ENCODE results near the gene ADCY7. TPM values are rescaled to one million over a fixed set of nuclear protein-coding genes. Genes with fewer than 3 reads are reported as not detected.

Gene ADCY7
- polyA plus RNA-seq, 4 donors, result 6.0 to 7.8 (median 6.7) TPM

DNA sequence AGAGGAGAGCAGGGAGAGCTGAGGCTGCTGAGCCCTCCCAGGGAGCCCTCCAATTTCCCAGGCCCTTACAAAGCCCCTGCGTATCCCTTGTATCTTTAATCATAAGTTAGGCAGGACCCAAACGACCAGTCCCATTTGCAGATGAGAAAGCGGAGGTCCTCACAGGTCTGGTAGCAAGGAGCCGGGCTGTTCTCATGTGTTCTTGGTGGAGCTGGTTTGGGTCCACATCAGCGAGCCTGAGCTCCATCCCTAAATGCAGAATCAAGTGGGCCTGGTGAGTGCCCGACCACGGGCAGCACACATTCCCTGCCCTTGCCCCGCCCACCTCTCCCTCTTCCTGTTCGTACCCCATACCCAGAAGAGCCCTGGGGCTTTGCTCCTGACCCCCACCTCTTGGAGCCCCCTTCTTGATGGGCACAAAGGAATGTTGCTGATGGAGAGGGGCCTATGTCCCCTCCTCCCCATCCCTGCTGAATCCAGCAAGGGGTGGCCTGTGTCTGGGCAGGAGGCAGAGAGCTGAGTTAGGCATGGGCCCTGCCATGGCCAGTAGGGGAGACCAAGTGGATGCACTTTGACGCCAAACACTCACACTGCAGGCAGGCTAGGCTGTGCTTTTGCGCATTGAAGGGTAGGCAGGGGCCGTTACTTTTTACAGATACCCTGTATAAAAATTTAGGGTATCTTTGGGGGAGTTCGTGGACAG lies 18.3 kb upstream of the ADCY7 start:
- DNase-seq (ENCODE audit: low read depth in 4 of 4, low spot score in 3 of 4), result no peak

DNA sequence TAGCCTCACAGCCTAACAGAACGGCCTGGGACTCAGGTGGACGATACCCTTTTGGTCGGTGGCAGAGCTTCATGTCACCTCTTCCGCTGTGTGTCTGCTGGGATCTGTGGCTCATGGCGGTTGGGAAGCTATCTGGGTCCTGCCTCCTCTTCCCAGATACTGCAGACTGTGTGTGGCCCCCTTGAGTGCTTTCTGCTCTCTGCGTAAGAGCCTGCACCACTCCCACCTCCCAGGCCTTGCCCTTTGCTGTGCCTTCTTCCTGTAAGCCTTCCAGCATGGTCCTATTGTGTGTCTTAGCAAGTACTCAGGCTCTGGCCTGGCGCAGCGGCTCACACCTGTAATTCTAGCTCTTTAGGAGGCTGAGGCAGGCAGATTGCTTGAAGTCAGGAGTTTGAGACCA lies 17.5 kb upstream of the ADCY7 start:
- no peak for DNase-seq (ENCODE audit: low read depth in 4 of 4, low spot score in 3 of 4)

DNA sequence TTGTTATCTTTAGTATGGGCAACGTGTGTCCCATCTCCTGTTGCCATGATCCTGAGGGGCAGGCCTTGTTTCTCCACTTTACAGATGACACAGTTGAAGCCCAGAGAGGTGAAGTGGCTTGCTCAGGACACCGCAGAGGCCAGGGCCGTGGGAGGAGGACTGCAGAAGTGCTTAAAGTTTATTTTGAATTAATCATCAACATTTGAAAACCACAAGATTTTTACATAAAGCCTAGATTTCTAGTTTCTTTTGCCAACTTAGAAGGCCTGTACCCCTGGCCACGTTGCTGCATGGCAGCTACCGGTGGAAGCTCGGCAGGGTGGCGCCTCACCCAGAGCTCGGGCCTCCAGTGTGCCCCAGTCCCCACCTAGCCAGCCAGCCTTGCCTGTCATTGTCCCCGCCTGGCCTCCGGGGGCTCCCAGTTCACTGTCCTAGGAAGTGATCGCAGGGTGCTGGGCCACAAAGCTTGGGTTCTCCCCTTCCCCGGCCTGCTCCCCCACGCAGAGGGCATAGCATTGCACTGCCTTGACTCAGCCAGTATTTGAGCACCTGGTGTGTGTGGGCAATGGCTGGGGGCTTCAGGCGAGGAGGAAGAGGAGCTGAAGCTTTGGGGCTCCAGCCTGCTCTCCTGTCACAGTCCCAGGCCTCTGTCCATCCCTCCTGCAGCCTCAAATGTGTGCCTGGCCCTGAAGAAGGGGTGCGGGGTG lies 14.8 kb upstream of the ADCY7 start:
- DNase-seq (ENCODE audit: low read depth in 4 of 4, low spot score in 3 of 4), result no peak

DNA sequence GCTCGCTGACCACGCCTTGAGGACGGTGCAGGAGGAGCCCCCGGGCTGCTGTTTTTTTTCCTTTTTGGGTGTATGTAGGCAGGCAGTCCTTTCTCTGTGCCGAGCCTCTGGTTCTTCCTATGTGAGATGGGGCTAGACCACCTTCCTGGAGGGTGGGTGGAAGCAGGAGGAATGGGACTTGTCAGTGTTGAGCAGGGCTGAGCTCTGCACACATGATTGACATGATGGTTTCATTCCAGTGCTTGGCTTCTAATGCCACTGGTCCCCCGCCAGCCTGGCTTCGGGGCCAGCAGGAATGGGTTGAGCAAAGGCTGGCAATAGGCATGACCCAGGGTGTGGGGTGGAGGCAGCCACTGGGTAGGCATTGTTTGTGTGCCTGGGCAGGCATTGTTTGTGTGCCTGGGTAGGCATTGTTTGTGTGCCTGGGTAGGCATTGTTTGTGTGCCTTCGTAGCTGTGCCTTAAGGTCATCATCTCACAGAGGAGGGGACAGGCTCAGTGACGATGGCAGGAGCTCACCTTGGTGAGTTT lies 14.2 kb upstream of the ADCY7 start:
- no peak for DNase-seq (ENCODE audit: low read depth in 4 of 4, low spot score in 3 of 4)

DNA sequence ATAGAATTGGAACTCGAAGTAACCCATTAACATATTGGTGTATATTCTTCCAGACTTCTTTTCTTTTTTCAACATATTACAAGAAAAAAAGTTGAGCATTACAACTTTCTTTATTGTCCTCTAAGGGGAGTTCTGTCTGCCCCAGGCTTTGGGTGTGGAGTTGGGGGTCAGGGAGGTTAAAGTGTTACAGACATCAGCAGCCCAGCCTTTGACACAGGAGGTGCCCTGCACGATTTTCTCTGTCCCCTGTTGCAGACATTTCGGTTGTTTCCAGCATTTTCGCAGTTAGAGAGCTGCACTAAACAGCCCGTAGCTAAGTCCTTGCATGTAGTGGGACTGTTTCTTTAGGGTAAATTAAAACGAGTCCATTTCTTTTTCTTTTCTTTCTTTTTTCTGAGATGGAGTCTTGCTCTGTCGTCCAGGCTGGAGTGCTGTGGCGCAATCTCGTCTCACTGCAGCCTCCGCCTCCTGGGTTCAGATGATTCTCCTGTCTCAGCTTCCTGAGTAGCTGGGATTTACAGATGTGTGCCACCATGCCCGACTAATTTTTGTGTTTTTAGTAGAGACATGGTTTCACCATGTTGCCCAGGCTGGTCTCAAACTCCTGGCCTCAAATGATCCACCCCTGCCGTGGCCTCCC lies 13.4 kb upstream of the ADCY7 start:
- no peak for DNase-seq (ENCODE audit: low read depth in 4 of 4, low spot score in 3 of 4)

DNA sequence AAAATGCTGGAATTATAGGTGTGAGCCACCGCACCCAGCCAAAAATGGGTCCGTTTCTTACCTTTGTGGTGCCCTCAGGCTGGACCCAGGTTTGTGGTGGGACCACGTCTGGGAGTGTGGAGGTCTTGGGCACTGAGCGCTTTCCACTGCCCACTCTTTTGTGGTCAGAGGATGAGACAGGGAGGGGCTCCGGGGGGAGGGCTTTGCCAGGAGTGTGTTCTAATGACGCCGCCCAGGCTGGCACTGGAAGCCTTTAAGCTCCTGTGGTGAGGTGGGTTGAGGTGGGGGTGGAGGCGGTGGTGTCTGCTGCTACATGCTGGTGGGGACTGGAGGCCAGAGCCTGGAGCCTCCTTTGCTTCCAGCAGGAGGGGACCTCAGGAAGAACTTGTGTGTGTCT lies 12.8 kb upstream of the ADCY7 start:
- no peak for DNase-seq (ENCODE audit: low read depth in 4 of 4, low spot score in 3 of 4)

DNA sequence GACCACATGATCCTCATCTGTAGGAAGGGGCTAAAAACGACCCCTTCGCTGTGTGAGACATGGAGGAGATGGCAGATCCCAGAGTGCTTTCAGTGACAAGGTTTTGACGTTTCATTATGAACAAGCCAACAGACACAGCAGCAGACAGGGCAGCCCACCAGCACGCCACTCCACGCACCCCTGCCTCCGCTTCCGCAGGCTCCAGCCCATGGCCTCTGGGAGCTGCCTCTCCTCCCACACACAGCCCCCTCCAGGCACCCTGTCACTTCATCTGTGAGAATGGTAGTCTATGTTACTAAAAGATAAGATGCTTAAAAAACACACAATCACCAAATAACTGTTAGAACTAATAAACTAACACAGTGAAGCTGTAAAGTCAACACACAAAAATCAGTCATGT lies 12.3 kb upstream of the ADCY7 start:
- DNase-seq (ENCODE audit: low read depth in 4 of 4, low spot score in 3 of 4), result no peak

DNA sequence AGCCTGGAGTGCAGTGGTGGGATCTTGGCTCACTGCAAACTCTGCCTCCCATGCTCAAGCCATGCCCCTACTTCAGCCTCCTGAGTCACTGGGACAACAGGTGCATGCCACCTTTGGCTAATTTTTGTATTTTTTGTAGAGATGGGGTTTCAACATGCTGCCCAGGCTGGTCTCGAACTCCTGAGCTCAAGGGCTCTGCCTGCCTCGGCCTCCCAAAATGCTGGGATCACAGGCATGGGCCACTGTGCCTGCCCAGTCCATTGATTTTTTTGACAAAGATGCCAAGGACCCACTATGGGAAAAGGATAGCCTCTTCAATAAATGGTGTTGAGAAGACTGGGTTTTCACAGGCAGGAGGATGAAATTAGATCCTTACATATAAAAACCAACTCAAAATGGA lies 10.8 kb upstream of the ADCY7 start:
- DNase-seq (ENCODE audit: low read depth in 4 of 4, low spot score in 3 of 4), result no peak

DNA sequence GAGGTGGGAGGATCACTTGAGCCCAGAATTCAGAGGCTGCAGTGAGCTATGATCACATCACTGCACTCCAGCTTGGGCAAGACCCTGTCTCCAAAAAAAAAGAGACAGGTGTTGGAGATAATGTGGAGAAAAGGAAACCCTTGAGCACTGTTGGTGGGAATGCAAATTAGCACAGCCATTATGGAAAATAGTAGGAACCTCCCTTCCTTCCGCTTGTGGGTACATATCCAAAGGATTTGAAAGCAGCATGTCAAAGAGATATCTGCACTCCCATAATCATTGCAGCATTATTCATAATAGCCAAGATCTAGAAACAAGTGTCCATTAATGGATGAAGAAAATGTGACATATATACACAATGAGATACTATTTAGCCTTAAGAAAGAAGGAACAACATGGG lies 9.7 kb upstream of the ADCY7 start:
- no peak for DNase-seq (ENCODE audit: low read depth in 4 of 4, low spot score in 3 of 4)

DNA sequence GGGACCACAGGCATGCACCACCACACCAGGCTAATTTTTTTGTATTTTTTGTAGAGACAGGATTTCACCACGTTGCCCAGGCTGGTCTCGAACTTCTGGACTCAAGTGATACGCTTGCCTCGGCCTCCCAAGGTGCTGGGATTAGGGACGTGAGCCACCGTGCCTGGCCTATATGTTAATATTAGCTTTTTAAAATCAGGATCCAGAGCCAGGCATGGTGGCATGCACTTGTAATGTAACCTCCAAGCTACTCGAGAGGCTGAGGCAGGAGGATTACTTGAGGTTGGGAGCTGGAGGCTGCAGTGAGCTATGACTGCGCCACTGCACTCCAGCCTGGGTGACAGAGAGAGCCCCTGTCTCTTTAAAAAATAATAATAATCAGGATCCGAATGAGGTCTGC lies 8.5 kb upstream of the ADCY7 start:
- no peak for DNase-seq (ENCODE audit: low read depth in 4 of 4, low spot score in 3 of 4)

DNA sequence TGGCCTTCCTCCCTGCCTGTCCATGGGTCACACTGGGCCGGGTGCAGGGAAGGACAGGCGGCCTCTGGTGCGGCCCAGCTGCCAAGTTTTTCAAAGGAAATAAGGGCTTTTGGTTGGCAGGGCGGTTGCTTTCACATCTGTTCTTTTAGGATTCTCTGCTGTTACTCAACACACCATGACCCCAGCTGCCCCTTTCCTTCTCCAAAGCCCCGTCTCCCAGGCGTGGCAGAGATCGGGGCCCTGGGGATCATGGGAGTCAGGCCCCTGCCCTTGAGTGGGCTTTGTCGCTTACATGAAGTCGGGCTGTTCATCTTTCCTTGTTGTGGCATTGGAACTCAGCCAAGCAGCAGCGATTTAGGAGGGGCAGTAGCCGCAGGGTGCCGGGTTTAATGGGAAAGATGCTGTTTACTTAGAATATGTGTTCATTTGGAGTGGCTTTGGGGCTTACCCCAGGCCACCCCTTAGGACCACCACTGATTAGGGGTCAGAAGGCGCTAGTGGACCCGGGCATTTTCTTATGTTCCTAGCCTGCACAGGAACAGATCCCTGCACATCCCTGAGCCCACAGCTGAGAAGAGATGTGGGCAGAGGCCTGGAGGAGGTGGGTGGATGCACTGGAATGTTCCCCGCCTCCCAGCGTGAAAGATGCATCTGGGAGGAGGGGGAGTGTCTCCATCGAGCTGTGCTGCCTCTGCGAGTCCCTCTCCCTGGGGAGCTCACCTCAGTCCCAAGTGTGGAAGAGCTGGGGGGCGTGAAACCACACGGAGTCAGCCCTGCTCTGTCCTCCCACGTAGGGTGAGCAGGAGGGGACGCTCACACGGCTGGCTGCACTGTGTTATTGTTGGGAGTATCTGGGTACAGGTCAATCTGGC lies 6.8 kb upstream of the ADCY7 start:
- DNase-seq (ENCODE audit: low read depth in 4 of 4, low spot score in 3 of 4), result no peak

DNA sequence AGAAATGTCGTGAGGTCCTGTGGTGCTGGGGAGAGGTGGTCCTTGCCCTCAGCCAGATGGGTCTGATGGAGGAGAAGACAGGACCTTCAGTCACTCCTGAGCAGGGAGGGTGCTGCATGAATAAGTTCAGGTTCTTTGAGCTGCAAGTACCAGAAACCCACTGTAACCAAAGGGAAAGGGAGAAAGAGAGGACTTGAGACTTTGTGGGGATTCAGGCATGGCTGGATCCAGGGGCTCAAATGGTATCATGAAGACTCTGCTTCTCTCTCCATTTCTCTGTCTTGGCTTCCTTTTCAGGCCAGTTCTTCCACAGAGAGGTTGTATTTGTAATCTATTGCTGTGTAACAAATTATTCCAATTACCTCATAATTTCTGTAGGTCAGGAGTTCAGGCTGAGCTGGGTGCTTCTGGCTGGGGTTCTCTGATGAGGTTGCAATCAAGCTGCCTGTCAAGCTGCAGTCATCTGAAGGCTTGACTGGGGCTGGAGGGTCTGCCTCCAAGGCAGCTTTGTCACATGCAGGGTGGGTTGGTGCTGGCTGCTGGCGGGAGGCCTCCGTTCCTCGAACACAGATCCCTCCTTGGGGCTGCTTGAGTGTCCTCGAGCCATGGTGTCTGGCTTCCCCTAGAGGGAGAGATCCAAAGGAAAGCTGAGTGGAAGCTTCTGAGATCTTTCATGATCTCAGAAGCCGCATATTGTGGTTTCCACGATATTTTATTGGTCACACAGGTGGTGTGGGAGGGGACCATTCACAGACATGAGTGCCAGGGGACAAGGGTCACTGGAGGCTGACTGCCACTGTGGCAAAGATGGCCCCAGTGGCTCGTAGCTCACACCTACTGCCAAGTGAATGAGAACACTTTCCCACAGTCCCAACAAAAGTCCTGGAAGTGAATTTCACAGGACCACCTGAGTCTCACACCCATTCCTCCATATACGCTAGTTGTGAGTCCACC lies 5.9 kb upstream of the ADCY7 start:
- DNase-seq (ENCODE audit: low read depth in 4 of 4, low spot score in 3 of 4), result no peak

DNA sequence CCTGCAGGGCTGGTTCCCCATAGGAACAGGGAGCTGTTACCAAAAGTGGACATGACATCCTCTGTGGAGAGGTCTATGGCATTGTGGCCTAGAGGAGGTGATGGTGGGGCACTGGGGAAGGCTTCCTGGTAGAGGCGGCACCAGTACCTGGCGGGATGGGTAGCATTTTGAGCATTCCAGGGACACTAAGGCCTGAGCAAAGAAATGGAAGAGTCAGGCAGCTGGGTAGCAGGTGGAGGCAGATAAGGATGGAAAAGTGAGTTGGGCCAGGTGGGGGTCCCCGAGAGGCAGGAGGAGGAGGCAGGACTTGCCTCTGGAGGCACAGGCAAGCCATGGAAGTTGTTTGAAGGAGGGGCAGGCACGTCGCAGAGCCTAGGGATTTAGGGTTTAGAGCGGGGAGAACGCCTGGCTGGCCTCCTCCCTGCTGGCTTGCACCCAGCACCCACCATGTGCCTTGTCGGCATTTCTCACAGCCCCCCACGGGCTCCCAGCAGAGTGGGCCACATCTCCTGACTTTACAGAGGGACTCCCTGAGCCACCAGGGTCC lies 5.1 kb upstream of the ADCY7 start:
- no peak for DNase-seq (ENCODE audit: low read depth in 4 of 4, low spot score in 3 of 4)

DNA sequence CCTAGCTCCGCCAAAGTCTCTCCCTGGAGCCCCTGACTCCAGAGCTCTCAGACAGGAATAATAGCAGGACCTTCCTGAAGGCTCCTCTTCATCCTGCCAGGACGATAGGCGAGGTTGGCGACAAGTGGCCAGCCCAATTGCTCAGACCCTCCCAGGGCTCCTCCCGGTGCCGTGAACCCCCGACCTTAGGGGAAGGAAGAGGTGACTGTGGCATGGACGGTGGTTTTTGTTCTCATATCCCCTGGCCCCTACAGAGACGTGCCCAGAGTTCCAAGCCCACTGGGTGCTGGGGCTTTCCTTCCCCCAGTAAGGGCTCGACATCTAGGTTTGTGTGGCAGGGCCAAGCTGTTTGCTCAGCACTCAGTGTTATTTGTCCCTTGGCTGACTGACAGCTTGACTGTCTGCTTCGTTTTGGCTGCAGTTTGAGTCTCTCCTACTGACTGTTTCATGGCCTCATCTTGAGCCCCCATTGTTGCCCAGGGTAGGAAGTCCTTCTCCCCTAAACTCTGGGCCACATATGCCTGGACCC lies 4.6 kb upstream of the ADCY7 start:
- no peak for DNase-seq (ENCODE audit: low read depth in 4 of 4, low spot score in 3 of 4)

DNA sequence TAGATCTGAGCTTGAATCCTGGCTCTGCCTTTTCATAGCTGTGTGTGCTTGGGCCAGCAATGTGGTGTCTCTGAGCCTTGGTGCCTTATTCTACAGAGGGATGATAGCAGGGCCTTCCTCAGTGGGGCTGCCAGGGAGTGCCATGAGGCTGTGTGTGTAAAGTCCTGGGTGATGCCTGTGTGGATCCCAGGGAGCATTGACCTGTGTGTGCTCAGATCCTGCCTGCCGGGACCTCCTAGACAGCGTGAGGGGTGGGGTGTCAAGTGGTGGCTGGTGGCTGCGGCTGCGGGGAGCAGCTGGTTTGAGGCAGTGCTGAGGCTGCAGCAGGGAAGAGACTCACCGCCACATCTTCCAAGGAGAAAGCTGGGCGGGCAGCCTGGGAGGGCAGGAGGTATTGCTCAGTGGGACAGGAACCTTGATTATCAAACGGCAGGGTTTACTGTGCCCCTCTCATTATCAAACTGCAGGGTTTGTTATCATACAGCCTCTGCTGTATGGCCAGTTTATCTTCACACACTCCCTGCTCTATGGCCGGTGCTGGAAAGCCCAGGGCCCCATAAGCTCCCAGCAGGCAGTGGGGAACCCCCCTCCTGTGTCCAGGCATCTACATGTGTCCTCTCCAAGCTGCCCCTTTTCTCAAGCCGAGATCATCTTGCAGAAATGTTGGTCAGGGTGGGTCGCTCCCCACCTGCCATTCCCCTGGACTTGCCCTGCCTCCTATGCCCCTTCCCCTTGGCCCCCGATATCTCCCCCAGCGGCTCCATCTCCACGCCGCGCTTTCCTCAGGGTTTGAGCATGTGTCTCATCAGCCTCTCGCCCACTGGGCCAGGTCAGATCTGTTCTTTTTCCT lies 3.1 kb upstream of the ADCY7 start:
- no peak for DNase-seq (ENCODE audit: low read depth in 4 of 4, low spot score in 3 of 4)

DNA sequence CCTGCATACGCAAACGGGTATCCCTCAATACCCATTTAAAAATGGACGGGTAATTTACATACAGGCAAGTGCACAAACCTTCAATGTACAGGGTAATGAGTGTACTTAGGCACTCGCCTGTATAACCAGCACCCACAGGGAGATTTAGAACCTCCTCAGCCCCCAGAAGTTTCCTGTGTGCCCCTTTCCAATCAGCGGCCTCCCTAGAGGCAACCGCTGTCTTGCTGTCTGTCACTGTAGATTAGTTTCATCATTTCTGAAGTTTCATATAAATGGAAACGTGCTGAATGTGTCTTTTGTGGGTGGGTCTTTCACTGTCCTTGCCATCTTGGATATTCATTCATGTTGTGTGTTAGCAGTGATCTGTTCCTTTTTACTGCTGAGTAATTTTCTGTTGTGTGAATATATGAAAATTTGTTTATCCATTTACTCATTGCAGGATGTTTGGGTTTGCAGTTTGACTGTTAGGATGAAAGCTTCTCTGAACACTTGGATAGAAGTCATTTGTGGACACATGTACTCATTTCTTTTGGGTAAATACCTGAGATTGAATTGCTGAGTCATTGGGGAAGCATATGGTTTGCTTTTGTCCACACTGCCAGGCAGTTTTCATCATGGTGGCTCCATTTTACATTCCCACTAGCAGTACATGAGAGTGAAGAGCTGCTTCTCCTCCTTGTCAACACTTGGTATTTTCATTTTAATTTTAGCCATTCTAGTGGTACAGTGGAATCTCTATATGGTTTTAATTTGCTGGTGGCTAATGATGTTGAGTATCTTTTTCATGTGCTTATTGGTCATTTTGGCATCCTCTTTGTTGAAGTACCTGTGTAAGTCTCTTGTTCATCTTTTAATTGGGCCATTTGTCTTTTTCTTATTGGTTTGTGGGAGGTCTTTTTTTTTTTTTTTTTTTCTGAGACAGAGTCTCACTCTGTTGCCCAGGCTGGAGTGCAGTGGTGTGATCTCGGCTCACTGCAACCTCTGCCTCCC lies 2.1 kb upstream of the ADCY7 start:
- no peak for DNase-seq (ENCODE audit: low read depth in 4 of 4, low spot score in 3 of 4)

DNA sequence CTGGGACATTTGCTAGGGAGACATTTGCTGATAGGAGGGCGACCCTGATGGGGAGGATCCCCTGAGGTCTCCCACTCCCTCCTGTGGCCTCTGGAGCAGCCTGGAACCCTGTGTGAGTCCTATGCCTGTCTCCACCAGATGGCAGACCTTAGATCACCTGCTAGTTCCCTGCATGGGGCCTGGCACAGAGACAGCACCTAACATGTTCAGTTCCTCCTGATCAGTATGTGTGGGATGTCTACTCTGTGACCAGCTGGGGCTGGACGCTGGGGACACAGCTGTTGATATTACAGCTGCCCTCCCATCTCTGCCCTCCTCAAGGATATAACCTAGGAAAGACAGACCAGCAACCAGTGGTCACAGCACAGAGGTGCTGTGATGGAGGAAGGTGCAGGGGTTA lies 1.1 kb upstream of the ADCY7 start:
- DNase-seq (ENCODE audit: low read depth in 4 of 4, low spot score in 3 of 4), result no peak
